Suprapubic skin (tissue), 3 donors: ENCODE measurements around the gene RASA3.

Experiments
- EP300 ChIP-seq: sonication (generic); formaldehyde crosslinking; IDR thresholded peaks from one replicate; pipeline ENCODE4 v1.6.1; 2017; ENCODE audit warnings: antibody characterized with exemption
- TF ChIP-seq, protein P1 (sequence below), 2 donors: fragments of 200-600 bp in 1 of 2; fragments of 450-650 bp in 1 of 2; sonication (generic) in 1 of 2; IDR thresholded peaks; one replicate each; pipeline ENCODE4 v1.5.1; 2016 to 2019; ENCODE audit warnings: antibody characterized with exemption in 2 of 2, mild to moderate bottlenecking in 1 of 2, moderate library complexity in 1 of 2

DNA sequence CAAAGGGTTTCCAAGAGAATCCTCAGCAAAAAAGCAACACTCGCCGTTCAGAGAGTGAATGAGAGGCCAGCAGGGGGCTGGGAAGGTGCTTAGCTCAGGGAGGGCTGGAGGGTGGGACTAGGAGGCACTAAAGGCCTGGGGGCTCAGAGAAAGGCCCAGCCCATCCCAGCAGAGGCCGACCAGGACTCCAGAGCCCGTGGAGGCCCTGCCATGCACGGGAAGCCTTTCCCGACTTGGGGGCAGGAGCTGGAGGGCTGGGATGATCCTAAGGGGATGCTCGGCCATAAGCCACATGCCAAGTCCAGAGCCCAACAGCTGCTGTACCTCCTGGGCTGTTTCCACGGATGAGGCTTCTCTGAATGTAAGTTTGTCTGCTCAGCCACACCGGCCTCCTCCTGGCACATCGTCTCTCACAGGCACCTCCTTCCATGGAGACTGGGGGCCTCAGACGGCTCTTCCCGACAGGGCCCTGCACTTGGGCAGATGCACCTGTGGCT is 19.5 kb downstream of the RASA3 start:
- TF ChIP-seq, protein P1, sequence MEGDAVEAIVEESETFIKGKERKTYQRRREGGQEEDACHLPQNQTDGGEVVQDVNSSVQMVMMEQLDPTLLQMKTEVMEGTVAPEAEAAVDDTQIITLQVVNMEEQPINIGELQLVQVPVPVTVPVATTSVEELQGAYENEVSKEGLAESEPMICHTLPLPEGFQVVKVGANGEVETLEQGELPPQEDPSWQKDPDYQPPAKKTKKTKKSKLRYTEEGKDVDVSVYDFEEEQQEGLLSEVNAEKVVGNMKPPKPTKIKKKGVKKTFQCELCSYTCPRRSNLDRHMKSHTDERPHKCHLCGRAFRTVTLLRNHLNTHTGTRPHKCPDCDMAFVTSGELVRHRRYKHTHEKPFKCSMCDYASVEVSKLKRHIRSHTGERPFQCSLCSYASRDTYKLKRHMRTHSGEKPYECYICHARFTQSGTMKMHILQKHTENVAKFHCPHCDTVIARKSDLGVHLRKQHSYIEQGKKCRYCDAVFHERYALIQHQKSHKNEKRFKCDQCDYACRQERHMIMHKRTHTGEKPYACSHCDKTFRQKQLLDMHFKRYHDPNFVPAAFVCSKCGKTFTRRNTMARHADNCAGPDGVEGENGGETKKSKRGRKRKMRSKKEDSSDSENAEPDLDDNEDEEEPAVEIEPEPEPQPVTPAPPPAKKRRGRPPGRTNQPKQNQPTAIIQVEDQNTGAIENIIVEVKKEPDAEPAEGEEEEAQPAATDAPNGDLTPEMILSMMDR (IDR thresholded peaks at IDR 0.05) = no peak
- TF ChIP-seq EP300 = no peak
